GM23248 (cell line): ENCODE measurements around the gene CHN1.

Experiments
- EZH2 ChIP-seq: fragments of 200-600 bp; sonication (generic); IDR thresholded peaks from 2 replicates; pipeline ENCODE4 v1.6.1; 2018; ENCODE audit warnings: antibody characterized with exemption, mild to moderate bottlenecking; ENCODE audit not compliant: insufficient read depth, poor library complexity, severe bottlenecking
- EZH2phosphoT487 ChIP-seq: fragments of 200-600 bp; sonication (generic); IDR thresholded peaks from 2 replicates; pipeline ENCODE4 v1.6.1; 2018; ENCODE audit warnings: antibody characterized with exemption, moderate library complexity, mild to moderate bottlenecking, low read depth; ENCODE audit not compliant: insufficient read depth

- TF ChIP-seq EZH2phosphoT487 (no peak), EZH2 (no peak)
Measured at GRCh38 chr2:175022923-175023322, 17.7 kb upstream of the CHN1 start.
